Spinal cord (tissue), 10 donors: ENCODE data around the gene GATD1. TPM values are rescaled to one million over a fixed set of nuclear protein-coding genes. Genes with fewer than 3 reads are reported as not detected.

ENCODE experiments used
- DNase-seq, 6 donors: peaks; one replicate each; pipeline versions ENCODE4 v3.0.0 to v3.0.0-alpha.2; 2013 to 2015; ENCODE audit warnings: low spot score in 6 of 6, low read depth in 4 of 6
- H3K27ac ChIP-seq: one replicate; pipeline ENCODE4 v1.5.1; 2013; ENCODE audit warnings: low read depth, low read length, control low read depth
- H3K27me3 ChIP-seq: one replicate; pipeline ENCODE4 v1.6.1; 2013; ENCODE audit warnings: low read length; ENCODE audit not compliant: control insufficient read depth, insufficient read depth
- H3K36me3 ChIP-seq: one replicate; pipeline ENCODE4 v1.6.1; 2013; ENCODE audit warnings: low read length; ENCODE audit not compliant: control insufficient read depth, insufficient read depth
- H3K4me1 ChIP-seq: one replicate; pipeline ENCODE4 v1.6.1; 2013; ENCODE audit warnings: low read length; ENCODE audit not compliant: control insufficient read depth, insufficient read depth
- H3K4me3 ChIP-seq: one replicate; pipeline ENCODE4 v1.5.1; 2013; ENCODE audit warnings: low read depth, low read length, control low read depth
- H3K9me3 ChIP-seq: one replicate; pipeline ENCODE4 v1.6.1; 2013; ENCODE audit warnings: low read length; ENCODE audit not compliant: control insufficient read depth, insufficient read depth
- WGBS: methylation state at CpG from one replicate; pipeline ENCODE4 v1.1.5; 2013; ENCODE audit warnings: missing lambda C conversion rate; ENCODE audit not compliant: insufficient coverage; 5-methylcytosine and 5-hydroxymethylcytosine counted together
- polyA plus RNA-seq, 2 donors: library from polyadenylated mRNA; unstranded; fragments of 120-200 nt; gene quantifications; one replicate each; pipeline ENCODE4 v1.2.1, GENCODE V29; 2013; ENCODE audit not compliant: insufficient read length in 2 of 2
- total RNA-seq, 2 donors: library from RNA; depleted of rRNA in 1 of 2; stranded (reverse); fragments of 120-200 nt in 1 of 2; fragments of >200 nt in 1 of 2; gene quantifications; one replicate each; pipeline versions ENCODE4 v1.2.3 to v1.2.4, GENCODE V29; 2013 to 2014
- donor health status: healthy.

The GATD1 gene
- total and polyA plus RNA-seq, 4 donors, result 22.8 to 133 (median 70.9) TPM

DNA sequence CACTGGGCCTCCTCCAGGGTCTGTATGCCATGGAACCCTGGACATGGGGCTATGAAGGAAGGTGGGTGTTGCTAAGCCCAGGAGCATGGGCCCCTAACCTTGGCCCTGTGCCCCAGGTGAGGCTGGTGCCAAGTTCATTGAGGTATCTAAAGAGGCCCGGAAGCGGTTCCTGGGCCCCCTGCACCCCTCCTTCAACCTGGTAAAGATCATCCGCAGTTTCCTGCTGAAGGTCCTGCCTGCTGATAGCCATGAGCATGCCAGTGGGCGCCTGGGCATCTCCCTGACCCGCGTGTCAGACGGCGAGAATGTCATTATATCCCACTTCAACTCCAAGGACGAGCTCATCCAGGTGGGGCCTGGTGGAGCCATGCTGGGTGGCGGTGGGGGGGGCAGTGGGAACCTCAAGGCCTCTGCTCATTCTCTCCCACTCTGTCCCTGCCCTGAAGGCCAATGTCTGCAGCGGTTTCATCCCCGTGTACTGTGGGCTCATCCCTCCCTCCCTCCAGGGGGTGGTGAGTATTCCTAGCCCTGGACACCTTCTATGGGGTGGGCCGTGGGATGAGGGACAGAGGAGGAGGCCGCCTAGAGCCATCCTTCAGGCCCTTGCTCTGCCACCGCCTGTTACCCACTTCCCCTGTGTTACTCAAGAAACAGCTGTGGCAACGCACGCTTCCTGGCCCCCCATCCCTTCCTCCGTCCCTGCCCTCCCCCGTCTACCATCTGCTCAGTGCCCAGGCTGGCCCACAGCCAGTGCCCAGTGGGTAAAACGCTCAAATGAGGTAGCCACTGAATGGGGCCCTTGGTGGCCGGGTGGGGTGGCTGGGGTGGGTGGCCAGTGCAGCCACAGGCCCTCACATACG, 44.5 kb upstream of the GATD1 start:
- H3K36me3 ChIP-seq, result peaks cover 58% of the 10 kb centered on the region
- no peak overlapping the region for H3K4me3 ChIP-seq
- H3K27me3 ChIP-seq, result peaks cover 20% of the 10 kb centered on the region
- no peak overlapping the region for H3K27ac ChIP-seq
- peaks cover 47% of the 10 kb centered on the region for H3K4me1 ChIP-seq
- 61% methylated on average over 14 of the region's 22 CpGs for WGBS
- no peaks in the 10 kb centered on the region for H3K9me3 ChIP-seq
- no peak for DNase-seq

- H3K4me3 ChIP-seq, result peak overlapping the region; percentile 62
- no peak overlapping the region for H3K27ac ChIP-seq
- H3K4me1 ChIP-seq, result peaks cover 39% of the 10 kb centered on the region
- no peaks in the 10 kb centered on the region for H3K9me3 ChIP-seq
- peaks cover 13% of the 10 kb centered on the region for H3K27me3 ChIP-seq
- DNase-seq, result no peak
- H3K36me3 ChIP-seq, result peaks cover 60% of the 10 kb centered on the region
- WGBS, result 79% methylated on average over 10 of the region's 11 CpGs
Measured at GRCh38 chr11:820655-821511, 43.6 kb upstream of the GATD1 start.

DNA sequence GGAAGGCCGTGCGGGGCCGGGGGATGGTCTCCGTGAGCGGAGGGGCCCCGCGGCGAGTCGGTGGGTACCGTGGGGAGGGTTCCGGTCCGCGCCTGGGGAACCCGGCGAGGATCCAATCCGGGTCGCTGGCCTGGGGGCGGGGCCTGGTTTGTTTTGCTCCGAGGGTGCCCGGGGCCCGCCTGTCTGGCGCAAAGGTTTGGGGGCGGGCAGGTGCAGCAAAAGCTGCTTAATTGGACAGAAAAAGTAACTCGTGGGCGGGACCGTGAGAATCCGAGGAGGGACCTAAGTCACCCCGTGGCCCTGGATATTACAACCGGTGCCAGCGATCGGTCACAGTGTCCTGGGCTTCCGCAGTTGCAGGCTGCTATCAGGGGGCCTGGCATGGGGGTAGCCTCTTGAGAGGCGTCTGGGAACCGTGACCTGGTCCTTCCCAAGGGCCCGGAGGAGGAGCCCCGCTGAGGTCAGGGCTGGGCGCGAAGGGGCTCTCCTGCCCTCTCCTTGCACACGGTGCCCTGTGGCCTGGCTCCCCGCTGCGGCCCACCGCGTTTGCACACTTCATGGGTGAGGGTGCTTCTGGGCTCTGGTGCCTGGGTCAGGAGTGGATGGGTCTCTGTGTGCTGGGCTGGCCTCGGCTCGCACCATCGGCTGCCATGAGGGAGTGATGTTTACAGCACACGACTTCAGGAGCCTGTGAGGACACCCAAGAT, 42.8 kb upstream of the GATD1 start:
- H3K27me3 ChIP-seq, result peaks cover 5% of the 10 kb centered on the region
- peak in 2 of 6 donors; percentile 67 for DNase-seq
- H3K27ac ChIP-seq, result no peak overlapping the region
- H3K36me3 ChIP-seq, result peaks cover 60% of the 10 kb centered on the region
- H3K4me3 ChIP-seq, result peak overlapping the region; percentile 62
- H3K4me1 ChIP-seq, result peaks cover 38% of the 10 kb centered on the region
- WGBS, result 5% methylated on average over 47 of the region's 47 CpGs
- no peaks in the 10 kb centered on the region for H3K9me3 ChIP-seq

DNA sequence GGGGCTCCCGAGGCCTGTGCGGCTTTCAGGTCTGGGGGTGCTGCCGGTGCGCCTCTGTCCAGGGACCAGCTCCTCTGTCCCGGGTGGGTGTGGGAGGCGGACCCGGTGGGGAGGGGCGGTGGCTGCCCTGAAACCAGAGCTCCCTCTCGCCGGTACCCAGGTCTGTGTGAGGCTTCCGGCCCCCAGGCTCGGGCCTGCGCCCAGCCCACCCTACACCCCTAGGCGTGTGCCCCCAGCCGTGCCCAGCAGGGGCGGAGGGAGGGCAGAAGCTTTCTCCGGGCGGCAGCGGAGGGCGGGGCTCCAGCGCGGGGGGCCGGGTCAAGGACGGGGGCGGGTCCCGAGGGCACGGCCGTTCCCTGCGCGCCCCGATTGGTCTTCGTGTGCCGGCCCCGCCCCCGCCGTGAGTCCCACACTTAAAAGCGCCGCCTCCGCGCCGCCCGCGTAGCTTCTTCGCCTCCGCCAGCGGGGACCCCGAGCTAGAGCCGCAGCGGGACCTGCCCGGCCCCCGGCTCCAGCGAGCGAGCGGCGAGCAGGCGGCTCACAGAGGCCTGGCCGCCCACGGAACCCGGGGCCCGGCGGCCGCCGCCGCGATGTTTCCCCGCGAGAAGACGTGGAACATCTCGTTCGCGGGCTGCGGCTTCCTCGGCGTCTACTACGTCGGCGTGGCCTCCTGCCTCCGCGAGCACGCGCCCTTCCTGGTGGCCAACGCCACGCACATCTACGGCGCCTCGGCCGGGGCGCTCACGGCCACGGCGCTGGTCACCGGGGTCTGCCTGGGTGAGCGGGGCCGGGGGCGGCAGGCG, 42.0 kb upstream of the GATD1 start:
- WGBS, result under 1% methylated on average over 96 of the region's 96 CpGs
- H3K27me3 ChIP-seq, result no peaks in the 10 kb centered on the region
- peak overlapping the region; percentile 54 for H3K27ac ChIP-seq
- peaks cover 34% of the 10 kb centered on the region for H3K4me1 ChIP-seq
- no peaks in the 10 kb centered on the region for H3K9me3 ChIP-seq
- H3K36me3 ChIP-seq, result peaks cover 57% of the 10 kb centered on the region
- H3K4me3 ChIP-seq, result peak overlapping the region; percentile 62
- peak in 5 of 6 donors; percentile 78 to 97 (median 82) for DNase-seq

DNA sequence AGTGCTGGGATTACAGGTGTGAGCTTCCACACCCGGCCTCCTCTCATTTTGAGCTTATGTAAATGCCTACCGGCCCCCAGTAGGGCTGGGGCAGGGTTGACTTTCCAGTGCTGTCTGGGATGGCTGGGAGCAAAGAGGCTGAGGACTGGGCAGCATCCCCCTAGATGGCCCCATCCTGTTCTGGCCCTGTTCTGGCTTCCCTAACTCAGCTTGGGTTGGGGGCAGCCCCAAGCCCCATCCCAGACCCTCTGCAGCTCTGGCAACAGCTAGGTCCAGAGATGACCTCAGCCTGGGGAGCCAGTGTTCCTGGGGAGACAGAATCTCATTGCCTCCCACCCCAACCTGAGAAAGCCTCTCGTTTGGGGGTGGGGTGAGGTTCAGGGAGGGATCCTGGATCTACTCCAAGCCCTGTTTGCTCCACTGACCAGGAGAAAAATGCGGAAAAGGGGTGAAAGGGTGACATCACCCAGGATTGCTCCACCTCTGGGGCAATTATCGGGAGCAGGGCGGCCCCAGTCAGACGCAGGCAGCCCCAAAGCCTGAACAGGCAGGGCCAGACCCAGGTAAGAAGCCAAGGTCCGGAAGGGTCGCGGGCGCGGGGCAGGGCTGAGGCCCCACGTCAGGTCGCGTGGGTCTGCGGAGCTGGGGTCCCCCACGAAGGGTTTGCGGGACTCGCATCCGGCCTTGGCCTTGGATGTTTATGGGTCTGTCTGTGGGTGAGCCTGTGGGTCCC, 41.3 kb upstream of the GATD1 start, which contains the start of gene PNPLA2:
Gene PNPLA2 (plus strand): TSS at position 519 of the 733 bp plus-strand sequence. CDS start 805 bp downstream, outside the sequence.
- peaks cover 34% of the 10 kb centered on the region for H3K4me1 ChIP-seq
- peaks cover 55% of the 10 kb centered on the region for H3K36me3 ChIP-seq
- 42% methylated on average over 19 of the region's 20 CpGs for WGBS
- peak within 1 kb of the TSS; percentile 62 for H3K4me3 ChIP-seq
- H3K27me3 ChIP-seq, result no peaks in the 10 kb centered on the region
- DNase-seq, result no peak
- H3K9me3 ChIP-seq, result no peaks in the 10 kb centered on the region
- H3K27ac ChIP-seq, result peak within 1 kb of the TSS; percentile 54

- Histone ChIP-seq H3K27ac (no peak overlapping the region), H3K36me3 (peaks cover 58% of the 10 kb centered on the region), H3K4me3 (no peak overlapping the region), H3K4me1 (peaks cover 29% of the 10 kb centered on the region), H3K27me3 (no peaks in the 10 kb centered on the region), H3K9me3 (no peaks in the 10 kb centered on the region)
- DNase-seq, result no peak
- 63% methylated on average over 3 of the region's 11 CpGs for WGBS
Measured at GRCh38 chr11:816433-816779, 39.1 kb upstream of the GATD1 start.

DNA sequence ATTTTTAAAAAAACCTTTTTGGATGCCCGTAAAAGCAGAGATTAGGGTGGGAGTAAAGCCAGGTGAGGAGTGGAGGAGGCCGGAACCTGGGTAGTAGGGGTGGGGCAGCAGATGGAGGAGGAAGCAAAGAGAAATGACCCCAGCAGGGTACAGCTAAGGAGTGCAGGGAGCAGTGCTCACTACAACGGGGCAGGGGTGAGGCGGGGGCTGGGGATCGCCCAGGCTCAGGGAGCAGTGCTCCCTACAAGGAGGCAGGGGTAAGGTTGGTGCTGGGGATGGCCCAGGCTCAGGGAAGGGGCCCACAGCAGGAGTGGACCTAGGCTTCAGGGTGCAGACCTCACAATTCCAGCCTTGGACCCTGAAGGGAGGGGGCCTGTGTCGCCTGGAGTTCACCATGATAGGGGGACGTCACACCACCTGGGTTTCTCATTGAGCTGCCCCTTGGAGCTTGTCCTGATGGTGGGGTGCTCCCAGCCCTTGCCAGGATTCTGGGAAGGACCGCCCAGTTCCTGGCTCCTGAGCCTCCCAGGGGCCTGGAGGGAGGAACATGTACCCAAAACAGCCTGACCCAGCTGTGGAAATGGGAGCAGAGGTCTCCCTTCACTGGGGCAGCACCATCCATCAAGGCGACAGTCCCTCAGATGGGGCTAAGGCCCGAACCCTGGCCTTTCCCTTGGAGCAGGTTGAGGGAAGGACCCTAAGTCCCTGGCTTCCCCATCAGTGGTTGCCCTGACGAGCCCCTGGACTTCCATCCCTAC, 38.6 kb upstream of the GATD1 start:
- Histone ChIP-seq H3K4me1 (peaks cover 27% of the 10 kb centered on the region), H3K4me3 (no peak overlapping the region), H3K27me3 (no peaks in the 10 kb centered on the region), H3K36me3 (peaks cover 53% of the 10 kb centered on the region), H3K27ac (no peak overlapping the region), H3K9me3 (no peaks in the 10 kb centered on the region)
- 91% methylated on average over 11 of the region's 11 CpGs for WGBS
- no peak for DNase-seq

GRCh38 chr11:813456-814096, 36.3 kb upstream of the GATD1 start:
- no peak overlapping the region for H3K27ac ChIP-seq
- 86% methylated on average over 7 of the region's 9 CpGs for WGBS
- peaks cover 25% of the 10 kb centered on the region for H3K4me1 ChIP-seq

More at GRCh38 chr11:813456-814096, 36.3 kb upstream of the GATD1 start:
- Histone ChIP-seq H3K27me3 (no peaks in the 10 kb centered on the region), H3K36me3 (peaks cover 48% of the 10 kb centered on the region), H3K9me3 (no peaks in the 10 kb centered on the region), H3K4me3 (no peak overlapping the region)
- DNase-seq, result no peak
